ENCODE results near the gene CDC42. TPM values are rescaled to one million over a fixed set of nuclear protein-coding genes. Genes with fewer than 3 reads are reported as not detected.

CDC42 gene
- total and polyA plus RNA-seq, 7 donors = 173 to 375 (median 246) TPM

DNA sequence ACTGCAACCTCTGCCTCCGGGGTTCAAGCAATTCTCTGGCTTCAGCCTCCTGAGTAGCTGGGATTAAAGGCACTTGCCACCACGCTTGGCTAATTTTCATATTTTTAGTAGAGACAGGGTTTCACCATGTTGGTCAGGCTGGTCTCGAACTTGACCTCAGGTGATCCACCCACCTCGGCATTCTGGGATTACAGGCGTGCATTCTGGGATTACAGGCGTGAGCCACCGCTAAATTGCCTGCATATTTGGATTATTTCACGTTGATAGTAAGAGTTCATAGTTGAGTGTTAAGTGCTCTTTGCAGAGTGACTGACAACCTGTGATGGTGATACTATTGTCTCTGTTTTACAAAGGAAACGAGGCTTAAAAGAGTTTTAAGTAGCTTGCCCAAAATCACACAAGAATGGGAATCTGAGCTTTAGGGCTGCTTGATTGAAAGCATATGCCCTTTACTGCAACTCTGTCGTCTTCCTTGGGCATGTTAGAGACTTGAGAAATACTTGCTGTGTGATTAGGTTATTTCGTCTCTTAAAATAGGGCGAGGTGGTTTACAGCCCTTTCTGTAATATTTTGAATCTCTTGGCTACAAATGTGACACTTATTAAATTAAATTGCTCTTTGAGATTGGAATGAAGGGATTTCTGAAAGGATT lies 12.4 kb downstream of the CDC42 start:
- Histone ChIP-seq H3K27me3 (no peaks in the 10 kb centered on the region), H3K27ac (no peak overlapping the region), H3K9me3 (no peaks in the 10 kb centered on the region), H3K4me3 (no peak overlapping the region), H3K36me3 (no peaks in the 10 kb centered on the region), H3K4me1 (peaks cover 0 to 93% (median 86%) of the 10 kb centered on the region in 4 donors)
- 79 to 81% methylated on average over 12 of the region's 12 CpGs for WGBS, 2 donors
- TF ChIP-seq, protein P1, sequence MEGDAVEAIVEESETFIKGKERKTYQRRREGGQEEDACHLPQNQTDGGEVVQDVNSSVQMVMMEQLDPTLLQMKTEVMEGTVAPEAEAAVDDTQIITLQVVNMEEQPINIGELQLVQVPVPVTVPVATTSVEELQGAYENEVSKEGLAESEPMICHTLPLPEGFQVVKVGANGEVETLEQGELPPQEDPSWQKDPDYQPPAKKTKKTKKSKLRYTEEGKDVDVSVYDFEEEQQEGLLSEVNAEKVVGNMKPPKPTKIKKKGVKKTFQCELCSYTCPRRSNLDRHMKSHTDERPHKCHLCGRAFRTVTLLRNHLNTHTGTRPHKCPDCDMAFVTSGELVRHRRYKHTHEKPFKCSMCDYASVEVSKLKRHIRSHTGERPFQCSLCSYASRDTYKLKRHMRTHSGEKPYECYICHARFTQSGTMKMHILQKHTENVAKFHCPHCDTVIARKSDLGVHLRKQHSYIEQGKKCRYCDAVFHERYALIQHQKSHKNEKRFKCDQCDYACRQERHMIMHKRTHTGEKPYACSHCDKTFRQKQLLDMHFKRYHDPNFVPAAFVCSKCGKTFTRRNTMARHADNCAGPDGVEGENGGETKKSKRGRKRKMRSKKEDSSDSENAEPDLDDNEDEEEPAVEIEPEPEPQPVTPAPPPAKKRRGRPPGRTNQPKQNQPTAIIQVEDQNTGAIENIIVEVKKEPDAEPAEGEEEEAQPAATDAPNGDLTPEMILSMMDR (IDR thresholded peaks at IDR 0.05) = no peak
- TF ChIP-seq POLR2AphosphoS5 (IDR thresholded peaks at IDR 0.05) (no peak), POLR2A (IDR thresholded peaks at IDR 0.05) (no peak), EP300 (IDR thresholded peaks at IDR 0.05) (no peak)
- intact Hi-C loops (cut with DNase I) = no loop called here
- DNase-seq = no peak

DNA sequence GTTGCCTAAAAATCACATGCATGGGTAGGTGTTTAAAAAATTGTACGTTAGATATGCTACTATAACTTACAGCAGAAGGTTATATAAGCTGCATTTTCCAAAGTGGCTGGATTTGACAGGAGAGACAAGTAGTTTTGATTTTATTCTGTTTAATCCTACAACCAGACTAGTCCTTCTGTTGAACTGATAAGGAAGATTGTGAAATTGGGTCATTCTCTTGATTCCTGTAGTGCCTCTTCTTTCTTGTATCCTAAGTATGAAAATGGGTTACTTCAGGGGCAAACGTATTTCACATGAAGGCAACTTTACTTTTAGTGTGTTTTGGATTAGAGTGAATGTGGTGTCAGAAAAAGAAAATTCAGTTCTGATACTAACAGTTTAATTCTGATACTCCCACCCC lies 19.0 kb downstream of the CDC42 start:
- Histone ChIP-seq H3K36me3 (no peaks in the 10 kb centered on the region), H3K27ac (no peak overlapping the region), H3K4me1 (peaks cover 0 to 85% (median 77%) of the 10 kb centered on the region in 4 donors), H3K4me3 (no peak overlapping the region), H3K9me3 (no peaks in the 10 kb centered on the region), H3K27me3 (no peaks in the 10 kb centered on the region)
- WGBS, 2 donors = 80 to 83% methylated on average over 2 of the region's 2 CpGs
- TF ChIP-seq POLR2AphosphoS5 (IDR thresholded peaks at IDR 0.05) (no peak), POLR2A (IDR thresholded peaks at IDR 0.05) (no peak), EP300 (IDR thresholded peaks at IDR 0.05) (no peak)
- TF ChIP-seq, protein P1 (IDR thresholded peaks at IDR 0.05) = no peak
- no peak for DNase-seq
- intact Hi-C loops (cut with DNase I) = no loop called here

DNA sequence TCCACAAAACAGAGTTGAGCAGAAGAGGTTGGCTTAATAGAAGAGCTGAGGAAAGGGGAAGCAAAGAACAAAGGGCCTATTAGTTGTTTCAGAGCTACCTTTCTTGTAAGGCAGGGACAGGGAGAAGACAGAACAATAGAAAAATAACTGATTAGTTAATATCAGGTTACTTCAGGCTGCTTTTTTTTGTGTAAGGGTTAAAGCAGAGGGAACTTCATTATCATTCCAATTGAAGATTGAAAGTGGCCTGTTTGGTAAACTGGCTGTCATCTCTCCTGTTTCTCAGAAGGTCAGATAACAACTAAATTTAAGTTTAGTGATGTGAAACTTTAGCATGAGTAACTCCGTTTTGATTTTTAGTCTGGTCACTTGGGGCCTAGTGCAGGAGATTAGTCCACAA lies 22.3 kb downstream of the CDC42 start:
- Histone ChIP-seq H3K4me3 (no peak overlapping the region), H3K36me3 (peaks cover 0 to 15% (median 4%) of the 10 kb centered on the region in 4 donors), H3K27ac (no peak overlapping the region), H3K4me1 (peaks cover 0 to 84% (median 72%) of the 10 kb centered on the region in 4 donors), H3K9me3 (no peaks in the 10 kb centered on the region), H3K27me3 (no peaks in the 10 kb centered on the region)
- 27 to 37% methylated on average over 1 of the region's 1 CpG for WGBS, 2 donors
- intact Hi-C loops (cut with DNase I) = no loop called here
- no peak for TF ChIP-seq POLR2A (IDR thresholded peaks at IDR 0.05)
- TF ChIP-seq, protein P1 (IDR thresholded peaks at IDR 0.05) = no peak
- no peak for TF ChIP-seq EP300 (IDR thresholded peaks at IDR 0.05)
- no peak for TF ChIP-seq POLR2AphosphoS5 (IDR thresholded peaks at IDR 0.05)
- DNase-seq = no peak

DNA sequence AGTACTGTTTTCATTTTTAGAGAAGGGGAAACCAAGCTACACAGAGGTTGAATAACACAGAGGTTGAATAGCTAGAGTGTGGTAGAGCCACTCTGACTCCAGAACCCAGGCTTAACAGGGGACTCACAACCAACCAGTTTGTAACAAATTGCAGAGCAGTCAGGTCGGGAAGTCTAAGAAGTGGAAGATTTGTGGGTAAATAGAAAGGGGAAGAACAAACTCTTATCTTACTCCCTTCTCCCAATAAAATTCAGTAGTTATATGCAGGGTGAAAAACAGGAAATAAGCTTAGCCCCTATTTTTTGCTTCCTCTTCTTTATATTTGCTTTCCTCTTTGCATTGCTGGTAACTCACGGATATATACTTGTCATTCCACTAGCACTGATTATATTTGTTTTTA lies 23.2 kb downstream of the CDC42 start:
- Histone ChIP-seq H3K9me3 (no peaks in the 10 kb centered on the region), H3K4me1 (peaks cover 0 to 87% (median 76%) of the 10 kb centered on the region in 4 donors), H3K27ac (no peak overlapping the region), H3K27me3 (no peaks in the 10 kb centered on the region), H3K36me3 (peaks cover 0 to 25% (median 4%) of the 10 kb centered on the region in 4 donors), H3K4me3 (no peak overlapping the region)
- no peak for TF ChIP-seq EP300 (IDR thresholded peaks at IDR 0.05)
- TF ChIP-seq, protein P1 (IDR thresholded peaks at IDR 0.05) = no peak
- TF ChIP-seq POLR2AphosphoS5 (IDR thresholded peaks at IDR 0.05) = no peak
- no peak for TF ChIP-seq POLR2A (IDR thresholded peaks at IDR 0.05)
- 5 to 14% methylated on average over 2 of the region's 2 CpGs for WGBS, 2 donors
- intact Hi-C loops (cut with DNase I) = no loop called here
- DNase-seq = no peak

DNA sequence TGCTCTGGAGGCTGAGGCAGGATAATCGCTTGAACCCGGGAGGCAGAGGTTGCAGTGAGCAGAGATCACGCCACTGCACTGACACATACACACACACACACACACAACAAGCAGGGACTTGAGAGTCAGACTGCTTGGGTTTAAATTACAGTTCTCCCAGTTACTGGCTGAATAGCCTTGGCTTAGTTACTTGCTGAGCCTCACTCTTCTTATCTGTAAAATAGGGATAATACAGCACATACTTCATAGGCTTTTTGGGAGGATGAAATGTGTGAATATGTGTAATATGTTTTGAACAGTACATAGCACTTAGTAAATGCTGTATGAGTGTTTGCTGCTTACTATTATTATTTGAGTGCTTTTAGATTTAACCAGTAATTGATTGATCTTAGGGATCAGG lies 23.8 kb downstream of the CDC42 start:
- TF ChIP-seq POLR2A (IDR thresholded peaks at IDR 0.05) (no peak), POLR2AphosphoS5 (IDR thresholded peaks at IDR 0.05) (no peak), EP300 (IDR thresholded peaks at IDR 0.05) (no peak)
- TF ChIP-seq, protein P1 (IDR thresholded peaks at IDR 0.05) = no peak
- intact Hi-C loops (cut with DNase I) = no loop called here
- H3K36me3 ChIP-seq = peaks cover 0 to 30% (median 4%) of the 10 kb centered on the region in 4 donors
- no peak for DNase-seq
- H3K27me3 ChIP-seq = no peaks in the 10 kb centered on the region
- H3K4me1 ChIP-seq = peaks cover 0 to 93% (median 83%) of the 10 kb centered on the region in 4 donors
- no peak overlapping the region for H3K4me3 ChIP-seq
- H3K9me3 ChIP-seq = no peaks in the 10 kb centered on the region
- H3K27ac ChIP-seq = no peak overlapping the region
- whole genome bisulfite sequencing, 2 donors = 71 to 84% methylated on average over 3 of the region's 3 CpGs
